Prostate gland (tissue), 2 donors: ENCODE data around the gene SKA2. TPM values are rescaled to one million over a fixed set of nuclear protein-coding genes. Genes with fewer than 3 reads are reported as not detected.

ENCODE experiments used
- DNase-seq: peaks from one replicate; pipeline ENCODE4 v3.0.0-alpha.2; 2019; ENCODE audit warnings: low spot score
- H3K27ac ChIP-seq, 2 donors: fragments of 200-600 bp; sonication (generic); 2 replicates each; pipeline ENCODE4 v1.5.1; 2017 to 2019
- H3K27me3 ChIP-seq: fragments of 200-600 bp; sonication (generic); replicated peaks from 2 replicates; pipeline ENCODE4 v1.5.1; 2019; ENCODE audit not compliant: insufficient read depth
- H3K36me3 ChIP-seq, 2 donors: fragments of 200-600 bp; sonication (generic); 1 replicate in 1 of 2; 2 replicates in 1 of 2; pipeline versions ENCODE4 v1.5.1 to v1.8.1; 2017 to 2019
- H3K4me1 ChIP-seq: fragments of 200-600 bp; sonication (generic); replicated peaks from 2 replicates; pipeline ENCODE4 v1.5.1; 2019
- H3K4me3 ChIP-seq, 2 donors: fragments of 200-600 bp; sonication (generic); 2 replicates each; pipeline ENCODE4 v1.5.1; 2017 to 2019
- H3K9me3 ChIP-seq: fragments of 200-600 bp; sonication (generic); 2 replicates; pipeline ENCODE4 v1.5.1; 2017
- POLR2A ChIP-seq: fragments of 450-650 bp; IDR thresholded peaks from one replicate; pipeline ENCODE4 v1.6.1; 2016; ENCODE audit warnings: antibody characterized with exemption, mild to moderate bottlenecking
- POLR2AphosphoS5 ChIP-seq: sonication (generic); formaldehyde crosslinking; IDR thresholded peaks from one replicate; pipeline ENCODE4 v1.6.1; 2017; ENCODE audit warnings: antibody characterized with exemption
- WGBS: methylation state at CpG from one replicate; pipeline ENCODE4 v1.1.5; 2018; 5-methylcytosine and 5-hydroxymethylcytosine counted together
- intact Hi-C: fragments of 100-400 bp; cut with DNase I; formaldehyde crosslinking; loops from one replicate; pipeline ENCODE4 v1.14.2; 2022
- total RNA-seq, 2 donors: library from RNA; depleted of rRNA; stranded (reverse); fragments of >200 nt; gene quantifications; one replicate each; pipeline ENCODE4 v1.1.0, GENCODE V29; 2016
- TF ChIP-seq, protein P1 (sequence below), 4 experiments: fragments of 200-600 bp in 2 of 4; fragments of 450-650 bp in 2 of 4; sonication (generic) in 2 of 4; IDR thresholded peaks; 1 replicate in 3 of 4; 2 replicates in 1 of 4; pipeline ENCODE4 v1.5.1; 2016 to 2019; ENCODE audit warnings: antibody characterized with exemption in 4 of 4, mild to moderate bottlenecking in 2 of 4, moderate library complexity in 2 of 4

SKA2 gene
- total RNA-seq, 2 donors from 2014 or later = 24.5 to 55.0 TPM

DNA sequence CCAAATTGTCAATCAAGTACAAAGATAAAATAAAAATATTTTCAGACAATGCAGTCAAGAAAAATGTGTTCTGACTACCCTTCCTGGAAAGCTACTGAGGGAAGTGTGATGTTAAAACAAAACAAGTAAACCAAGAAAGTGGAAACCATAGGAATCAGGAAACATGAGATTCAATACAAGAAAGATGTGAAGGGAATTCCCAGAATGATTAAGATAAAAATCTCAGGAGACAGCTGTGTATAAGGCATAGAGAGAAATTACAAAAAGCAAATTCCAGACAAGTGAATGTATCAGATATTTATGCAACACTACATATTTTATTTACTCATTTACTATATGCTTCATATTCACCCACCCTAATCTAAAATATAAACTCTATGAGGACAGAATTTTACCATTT, 80.5 kb downstream of the SKA2 start:
- DNase-seq = no peak
- no peak overlapping the region for H3K27ac ChIP-seq
- no peaks in the 10 kb centered on the region for H3K36me3 ChIP-seq
- H3K9me3 ChIP-seq = no peaks in the 10 kb centered on the region
- H3K4me3 ChIP-seq = no peak overlapping the region
- intact Hi-C loops = no loop called here
- no peaks in the 10 kb centered on the region for H3K4me1 ChIP-seq
- no peak for TF ChIP-seq POLR2AphosphoS5
- TF ChIP-seq, protein P1, sequence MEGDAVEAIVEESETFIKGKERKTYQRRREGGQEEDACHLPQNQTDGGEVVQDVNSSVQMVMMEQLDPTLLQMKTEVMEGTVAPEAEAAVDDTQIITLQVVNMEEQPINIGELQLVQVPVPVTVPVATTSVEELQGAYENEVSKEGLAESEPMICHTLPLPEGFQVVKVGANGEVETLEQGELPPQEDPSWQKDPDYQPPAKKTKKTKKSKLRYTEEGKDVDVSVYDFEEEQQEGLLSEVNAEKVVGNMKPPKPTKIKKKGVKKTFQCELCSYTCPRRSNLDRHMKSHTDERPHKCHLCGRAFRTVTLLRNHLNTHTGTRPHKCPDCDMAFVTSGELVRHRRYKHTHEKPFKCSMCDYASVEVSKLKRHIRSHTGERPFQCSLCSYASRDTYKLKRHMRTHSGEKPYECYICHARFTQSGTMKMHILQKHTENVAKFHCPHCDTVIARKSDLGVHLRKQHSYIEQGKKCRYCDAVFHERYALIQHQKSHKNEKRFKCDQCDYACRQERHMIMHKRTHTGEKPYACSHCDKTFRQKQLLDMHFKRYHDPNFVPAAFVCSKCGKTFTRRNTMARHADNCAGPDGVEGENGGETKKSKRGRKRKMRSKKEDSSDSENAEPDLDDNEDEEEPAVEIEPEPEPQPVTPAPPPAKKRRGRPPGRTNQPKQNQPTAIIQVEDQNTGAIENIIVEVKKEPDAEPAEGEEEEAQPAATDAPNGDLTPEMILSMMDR (IDR thresholded peaks at IDR 0.05) = no peak
- TF ChIP-seq POLR2A = no peak
- no peaks in the 10 kb centered on the region for H3K27me3 ChIP-seq

DNA sequence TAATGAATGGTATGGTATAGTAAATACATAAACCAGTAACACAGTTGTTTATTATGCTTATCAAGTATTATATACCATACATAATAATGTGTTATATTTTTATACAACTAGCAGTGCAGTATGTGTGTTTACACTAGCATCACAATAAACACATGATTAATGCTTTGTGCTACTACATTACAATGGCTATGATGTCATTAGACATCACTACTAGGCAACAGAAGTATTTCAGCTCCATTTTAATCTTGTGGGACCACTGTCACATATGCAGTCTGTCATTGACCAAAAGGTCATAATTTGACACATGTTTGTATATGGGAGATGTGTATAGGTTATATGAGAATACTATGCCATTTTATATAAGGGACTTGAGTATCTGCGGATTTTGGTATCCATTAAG, 81.0 kb downstream of the SKA2 start:
- H3K4me1 ChIP-seq = no peaks in the 10 kb centered on the region
- WGBS = 97% methylated on average over 1 of the region's 1 CpG
- intact Hi-C loops = no loop called here
- no peaks in the 10 kb centered on the region for H3K36me3 ChIP-seq
- H3K27me3 ChIP-seq = no peaks in the 10 kb centered on the region
- H3K9me3 ChIP-seq = no peaks in the 10 kb centered on the region
- TF ChIP-seq, protein P1 (IDR thresholded peaks at IDR 0.05) = no peak
- TF ChIP-seq POLR2AphosphoS5 = no peak
- TF ChIP-seq POLR2A = no peak
- DNase-seq = no peak
- no peak overlapping the region for H3K4me3 ChIP-seq
- H3K27ac ChIP-seq = no peak overlapping the region

DNA sequence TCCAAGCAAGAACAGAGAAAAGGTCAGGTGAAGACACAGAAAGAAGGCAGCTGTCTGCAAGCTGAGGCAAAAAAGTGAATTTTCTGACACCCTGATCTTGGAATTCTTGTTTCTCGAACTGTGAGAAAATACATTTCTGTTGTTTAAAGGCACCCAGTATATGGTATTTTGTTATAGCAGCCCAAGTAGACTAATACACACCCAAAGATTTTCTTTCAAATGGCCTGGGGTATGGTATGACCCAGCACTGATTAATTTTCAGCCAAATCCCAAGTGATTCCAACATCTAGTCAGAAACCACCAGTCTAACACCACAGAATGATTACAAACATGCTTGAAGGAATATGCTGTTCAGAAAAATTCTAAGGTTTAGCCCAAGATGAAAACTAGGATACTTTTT, 85.1 kb downstream of the SKA2 start:
- TF ChIP-seq, protein P1 (IDR thresholded peaks at IDR 0.05) = no peak
- TF ChIP-seq POLR2AphosphoS5 = no peak
- no peaks in the 10 kb centered on the region for H3K36me3 ChIP-seq
- 100% methylated on average over 1 of the region's 1 CpG for WGBS

DNA sequence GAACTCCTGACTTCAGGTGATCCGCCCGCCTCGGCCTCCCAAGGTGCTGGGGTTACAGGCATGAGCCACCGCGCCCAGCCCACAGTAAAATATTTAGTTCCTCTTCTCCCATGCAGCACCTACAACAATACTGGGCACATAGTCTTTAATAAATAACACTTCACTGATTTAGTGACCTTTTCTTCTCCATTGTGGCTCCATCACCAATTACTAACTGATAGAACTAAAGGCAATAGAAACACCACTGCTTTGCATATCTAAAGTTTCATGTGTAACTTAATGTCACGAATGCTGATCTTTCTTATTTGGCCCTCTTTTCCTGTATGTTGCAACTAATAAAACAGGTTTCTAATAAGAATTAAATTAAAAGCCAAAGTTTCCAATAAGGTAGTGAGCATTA, 87.2 kb downstream of the SKA2 start:
- Histone ChIP-seq H3K4me1 (no peaks in the 10 kb centered on the region), H3K27ac (no peak overlapping the region), H3K27me3 (no peaks in the 10 kb centered on the region), H3K36me3 (no peaks in the 10 kb centered on the region), H3K4me3 (no peak overlapping the region), H3K9me3 (no peaks in the 10 kb centered on the region)
- WGBS = 97% methylated on average over 6 of the region's 6 CpGs
- TF ChIP-seq POLR2A (no peak), POLR2AphosphoS5 (no peak)
- TF ChIP-seq, protein P1 (IDR thresholded peaks at IDR 0.05) = no peak
- no peak for DNase-seq
- intact Hi-C loops = no loop called here

More for the DNA sequence above, 85.1 kb downstream of the SKA2 start:
- no peak for DNase-seq
- intact Hi-C loops = no loop called here
- Histone ChIP-seq H3K27me3 (no peaks in the 10 kb centered on the region), H3K4me3 (no peak overlapping the region), H3K27ac (no peak overlapping the region), H3K4me1 (no peaks in the 10 kb centered on the region), H3K9me3 (no peaks in the 10 kb centered on the region)

DNA sequence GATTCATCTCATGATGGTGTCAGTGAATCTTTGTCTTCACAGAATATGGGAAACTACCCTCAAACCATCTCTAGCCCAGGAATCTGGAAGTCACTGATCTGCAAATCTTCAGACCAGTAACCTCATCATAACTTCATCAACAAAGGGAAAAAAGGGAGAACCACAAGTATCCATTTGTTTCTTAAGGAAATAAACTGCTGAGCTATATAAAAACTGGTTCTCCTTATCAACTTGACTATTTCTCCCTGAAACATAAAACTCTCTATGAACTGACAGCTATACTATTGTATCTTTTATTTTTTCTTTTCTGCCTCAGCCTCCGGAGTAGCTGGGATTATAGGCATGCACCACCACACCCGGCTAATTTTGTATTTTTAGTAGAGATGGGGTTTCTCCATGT, 87.6 kb downstream of the SKA2 start:
- WGBS = 98% methylated on average over 2 of the region's 2 CpGs
- Histone ChIP-seq H3K4me1 (no peaks in the 10 kb centered on the region), H3K9me3 (no peaks in the 10 kb centered on the region), H3K27ac (no peak overlapping the region), H3K36me3 (no peaks in the 10 kb centered on the region), H3K27me3 (no peaks in the 10 kb centered on the region), H3K4me3 (no peak overlapping the region)
- TF ChIP-seq POLR2AphosphoS5 = no peak
- no peak for TF ChIP-seq POLR2A
- TF ChIP-seq, protein P1 (IDR thresholded peaks at IDR 0.05) = no peak
- intact Hi-C loops = no loop called here
- no peak for DNase-seq
